ENCODE data around the gene HLA-DOB.

DNA sequence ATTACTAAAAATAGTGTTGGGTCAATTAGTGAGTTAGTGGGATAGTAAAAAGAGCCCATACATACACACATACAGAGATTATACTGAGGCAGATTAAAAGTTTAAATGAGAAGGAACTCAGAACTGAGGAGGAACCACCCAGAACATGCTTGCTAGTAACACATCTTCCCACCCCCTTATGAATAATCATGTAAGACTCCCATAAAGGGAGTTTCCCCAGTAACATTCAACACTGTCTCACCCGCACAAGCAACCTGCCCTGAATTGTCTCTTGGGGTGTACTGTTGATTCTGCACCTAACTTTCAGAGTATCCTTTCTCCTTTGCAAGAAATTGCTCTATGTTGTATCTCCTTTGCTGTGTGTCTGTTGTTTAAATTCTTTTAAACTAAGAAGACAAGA, 42.4 kb downstream of the HLA-DOB start:
- TF ChIP-seq EZH2 (IDR thresholded peaks at IDR 0.05; ENCODE audit: low read length, missing control alignments) = no peak
- TF ChIP-seq, protein P1, sequence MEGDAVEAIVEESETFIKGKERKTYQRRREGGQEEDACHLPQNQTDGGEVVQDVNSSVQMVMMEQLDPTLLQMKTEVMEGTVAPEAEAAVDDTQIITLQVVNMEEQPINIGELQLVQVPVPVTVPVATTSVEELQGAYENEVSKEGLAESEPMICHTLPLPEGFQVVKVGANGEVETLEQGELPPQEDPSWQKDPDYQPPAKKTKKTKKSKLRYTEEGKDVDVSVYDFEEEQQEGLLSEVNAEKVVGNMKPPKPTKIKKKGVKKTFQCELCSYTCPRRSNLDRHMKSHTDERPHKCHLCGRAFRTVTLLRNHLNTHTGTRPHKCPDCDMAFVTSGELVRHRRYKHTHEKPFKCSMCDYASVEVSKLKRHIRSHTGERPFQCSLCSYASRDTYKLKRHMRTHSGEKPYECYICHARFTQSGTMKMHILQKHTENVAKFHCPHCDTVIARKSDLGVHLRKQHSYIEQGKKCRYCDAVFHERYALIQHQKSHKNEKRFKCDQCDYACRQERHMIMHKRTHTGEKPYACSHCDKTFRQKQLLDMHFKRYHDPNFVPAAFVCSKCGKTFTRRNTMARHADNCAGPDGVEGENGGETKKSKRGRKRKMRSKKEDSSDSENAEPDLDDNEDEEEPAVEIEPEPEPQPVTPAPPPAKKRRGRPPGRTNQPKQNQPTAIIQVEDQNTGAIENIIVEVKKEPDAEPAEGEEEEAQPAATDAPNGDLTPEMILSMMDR (conservative IDR thresholded peaks at IDR 0.05 in 1 of 2, IDR thresholded peaks at IDR 0.05 in 1 of 2; ENCODE audit: low read depth in 1 of 2, low read length in 2 of 2) = no peak
